Right renal pelvis (tissue), 4 donors: ENCODE results near the gene SPTBN2. TPM values are rescaled to one million over a fixed set of nuclear protein-coding genes. Genes with fewer than 3 reads are reported as not detected.

Experiments
- DNase-seq, 4 donors: peaks; one replicate each; pipeline ENCODE4 v3.0.0-alpha.2; 2013; ENCODE audit warnings: low read depth in 4 of 4, low spot score in 3 of 4, missing footprints in 1 of 4
- polyA plus RNA-seq, 4 donors: library from polyadenylated mRNA; unstranded; fragments of 120-200 nt; gene quantifications; one replicate each; pipeline ENCODE4 v1.2.1, GENCODE V29; 2013; ENCODE audit not compliant: insufficient read length in 4 of 4

The SPTBN2 gene
- polyA plus RNA-seq, 4 donors, result 48.0 to 59.4 (median 52.8) TPM

- no peak for DNase-seq
Measured at GRCh38 chr11:66705587-66706335, 23.3 kb downstream of the SPTBN2 start.

- no peak for DNase-seq
Measured at GRCh38 chr11:66704659-66705360, 24.2 kb downstream of the SPTBN2 start.

- no peak for DNase-seq
Measured at GRCh38 chr11:66701432-66702240, 27.4 kb downstream of the SPTBN2 start.

GRCh38 chr11:66700742-66701141 lies 28.3 kb downstream of the SPTBN2 start:
- DNase-seq, result no peak

GRCh38 chr11:66700337-66700736 lies 28.7 kb downstream of the SPTBN2 start:
- no peak for DNase-seq

- no peak for DNase-seq
Measured at GRCh38 chr11:66698491-66698890, 30.5 kb downstream of the SPTBN2 start.

GRCh38 chr11:66697988-66698387 lies 31.0 kb downstream of the SPTBN2 start:
- no peak for DNase-seq

GRCh38 chr11:66696146-66696545 lies 32.9 kb downstream of the SPTBN2 start:
- DNase-seq, result no peak

GRCh38 chr11:66694732-66695207 lies 34.2 kb downstream of the SPTBN2 start:
- DNase-seq, result peak; percentile 76 to 83 (median 80)

- no peak for DNase-seq
Measured at GRCh38 chr11:66694056-66694410, 35.0 kb downstream of the SPTBN2 start.

- DNase-seq, result no peak
Measured at GRCh38 chr11:66693356-66694055, 35.5 kb downstream of the SPTBN2 start.

- no peak for DNase-seq
Measured at GRCh38 chr11:66692871-66693331, 36.1 kb downstream of the SPTBN2 start.

- DNase-seq, result no peak
Measured at GRCh38 chr11:66692446-66692845, 36.6 kb downstream of the SPTBN2 start.

- DNase-seq, result no peak
Measured at GRCh38 chr11:66691311-66691980, 37.6 kb downstream of the SPTBN2 start.

GRCh38 chr11:66689661-66690590 lies 39.1 kb downstream of the SPTBN2 start:
- no peak for DNase-seq

- no peak for DNase-seq
Measured at GRCh38 chr11:66688561-66689534, 40.2 kb downstream of the SPTBN2 start.

- DNase-seq, result no peak
Measured at GRCh38 chr11:66687831-66688281, 41.2 kb downstream of the SPTBN2 start.
